HG02588 (cell line): ENCODE results near the gene HIPK2.

ENCODE experiments used
- ATAC-seq: cut with Tn5 transposase; IDR thresholded peaks from one replicate; pipeline ENCODE4 v1.9.1; 2021; ENCODE audit warnings: mild to moderate bottlenecking, moderate library complexity; ENCODE audit not compliant: unreplicated experiment

Gene HIPK2

GRCh38 chr7:139600306-139600705, 177.5 kb downstream of the HIPK2 start:
- ATAC-seq, result no peak

- ATAC-seq, result no peak
Observed at GRCh38 chr7:139598642-139599041, 179.2 kb downstream of the HIPK2 start.

GRCh38 chr7:139597028-139597427, 180.8 kb downstream of the HIPK2 start:
- ATAC-seq, result no peak

- ATAC-seq, result no peak
Observed at GRCh38 chr7:139596626-139597025, 181.2 kb downstream of the HIPK2 start.

- no peak for ATAC-seq
Observed at GRCh38 chr7:139595806-139596205, 182.0 kb downstream of the HIPK2 start.

GRCh38 chr7:139594911-139595476, 182.8 kb downstream of the HIPK2 start:
- ATAC-seq, result no peak

- no peak for ATAC-seq
Observed at GRCh38 chr7:139594090-139594489, 183.7 kb downstream of the HIPK2 start.

- no peak for ATAC-seq
Observed at GRCh38 chr7:139592801-139593461, 184.9 kb downstream of the HIPK2 start.

GRCh38 chr7:139591550-139592195, 186.1 kb downstream of the HIPK2 start:
- ATAC-seq, result no peak

GRCh38 chr7:139589474-139589873, 188.3 kb downstream of the HIPK2 start:
- no peak for ATAC-seq

GRCh38 chr7:139588632-139589031, 189.2 kb downstream of the HIPK2 start:
- ATAC-seq, result no peak

- ATAC-seq, result no peak
Observed at GRCh38 chr7:139587535-139587934, 190.3 kb downstream of the HIPK2 start.

- no peak for ATAC-seq
Observed at GRCh38 chr7:139586286-139586685, 191.5 kb downstream of the HIPK2 start.

GRCh38 chr7:139585042-139585441, 192.8 kb downstream of the HIPK2 start:
- no peak for ATAC-seq

GRCh38 chr7:139583826-139584553, 193.8 kb downstream of the HIPK2 start:
- no peak for ATAC-seq

GRCh38 chr7:139582671-139583155, 195.1 kb downstream of the HIPK2 start:
- ATAC-seq, result no peak

- ATAC-seq, result no peak
Observed at GRCh38 chr7:139582130-139582650, 195.6 kb downstream of the HIPK2 start.

GRCh38 chr7:139580435-139580834, 197.4 kb downstream of the HIPK2 start:
- ATAC-seq, result no peak

GRCh38 chr7:139576179-139576973, 201.4 kb downstream of the HIPK2 start:
- ATAC-seq, result no peak

GRCh38 chr7:139575338-139575680, 202.5 kb downstream of the HIPK2 start:
- no peak for ATAC-seq
